ENCODE results near the gene RAB11FIP2. TPM values are rescaled to one million over a fixed set of nuclear protein-coding genes. Genes with fewer than 3 reads are reported as not detected.

Gene RAB11FIP2
- total RNA-seq, 3 donors from 2014 or later (not counting 1 experiment from before 2014, with no cell fraction given), result 30.1 to 37.1 (median 32.1) TPM

DNA sequence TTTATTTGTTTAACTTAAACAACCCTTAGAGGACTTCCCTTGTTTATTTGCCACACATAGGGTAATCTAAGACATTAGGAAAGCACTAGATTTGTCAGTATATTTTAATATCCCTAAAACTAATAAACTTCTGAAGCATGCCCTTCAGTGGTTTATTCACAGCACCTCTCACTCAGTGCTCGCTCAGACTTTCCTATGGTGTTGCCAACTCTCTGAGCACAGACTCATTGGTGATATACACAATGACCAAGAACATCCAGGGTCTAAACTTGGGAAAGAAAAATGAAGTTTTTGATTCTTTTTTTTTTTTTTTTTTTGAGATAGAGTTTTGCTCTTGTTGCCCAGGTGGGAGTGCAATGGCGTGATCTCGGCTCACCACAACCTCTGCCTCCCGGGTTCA is 82.2 kb downstream of the RAB11FIP2 start:
- Histone ChIP-seq H3K9me3 (ENCODE audit: control insufficient read depth, insufficient read depth, low read length) (no peaks in the 10 kb centered on the region), H3K4me3 (ENCODE audit: low read length) (no peak overlapping the region), H3K36me3 (ENCODE audit: control insufficient read depth, insufficient read depth, low read length) (no peaks in the 10 kb centered on the region), H3K4me1 (ENCODE audit: control insufficient read depth, insufficient read depth, low read length) (no peaks in the 10 kb centered on the region), H3K27ac (ENCODE audit: low read length) (no peak overlapping the region), H3K27me3 (ENCODE audit: control insufficient read depth, insufficient read depth, low read length) (peaks cover 4% of the 10 kb centered on the region)
- ATAC-seq, result no peak
- no peak overlapping the region for H3K4me3 Mint-ChIP-seq
- TF ChIP-seq, protein P1, sequence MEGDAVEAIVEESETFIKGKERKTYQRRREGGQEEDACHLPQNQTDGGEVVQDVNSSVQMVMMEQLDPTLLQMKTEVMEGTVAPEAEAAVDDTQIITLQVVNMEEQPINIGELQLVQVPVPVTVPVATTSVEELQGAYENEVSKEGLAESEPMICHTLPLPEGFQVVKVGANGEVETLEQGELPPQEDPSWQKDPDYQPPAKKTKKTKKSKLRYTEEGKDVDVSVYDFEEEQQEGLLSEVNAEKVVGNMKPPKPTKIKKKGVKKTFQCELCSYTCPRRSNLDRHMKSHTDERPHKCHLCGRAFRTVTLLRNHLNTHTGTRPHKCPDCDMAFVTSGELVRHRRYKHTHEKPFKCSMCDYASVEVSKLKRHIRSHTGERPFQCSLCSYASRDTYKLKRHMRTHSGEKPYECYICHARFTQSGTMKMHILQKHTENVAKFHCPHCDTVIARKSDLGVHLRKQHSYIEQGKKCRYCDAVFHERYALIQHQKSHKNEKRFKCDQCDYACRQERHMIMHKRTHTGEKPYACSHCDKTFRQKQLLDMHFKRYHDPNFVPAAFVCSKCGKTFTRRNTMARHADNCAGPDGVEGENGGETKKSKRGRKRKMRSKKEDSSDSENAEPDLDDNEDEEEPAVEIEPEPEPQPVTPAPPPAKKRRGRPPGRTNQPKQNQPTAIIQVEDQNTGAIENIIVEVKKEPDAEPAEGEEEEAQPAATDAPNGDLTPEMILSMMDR (IDR thresholded peaks at IDR 0.05), result no peak
- DNase-seq, result no peak
- no peaks in the 10 kb centered on the region for H3K9me3 Mint-ChIP-seq
- intact Hi-C loops (cut with micrococcal nuclease), result no loop called here
- peaks cover 2 to 21% of the 10 kb centered on the region in 2 donors for H3K27me3 Mint-ChIP-seq (ENCODE audit: low read depth in 2 of 2)
- no peaks in the 10 kb centered on the region for H3K4me1 Mint-ChIP-seq
- H3K27ac Mint-ChIP-seq, result no peak overlapping the region
- WGBS (ENCODE audit: insufficient coverage), result 92% methylated on average over 4 of the region's 4 CpGs
- no peaks in the 10 kb centered on the region for H3K36me3 Mint-ChIP-seq

DNA sequence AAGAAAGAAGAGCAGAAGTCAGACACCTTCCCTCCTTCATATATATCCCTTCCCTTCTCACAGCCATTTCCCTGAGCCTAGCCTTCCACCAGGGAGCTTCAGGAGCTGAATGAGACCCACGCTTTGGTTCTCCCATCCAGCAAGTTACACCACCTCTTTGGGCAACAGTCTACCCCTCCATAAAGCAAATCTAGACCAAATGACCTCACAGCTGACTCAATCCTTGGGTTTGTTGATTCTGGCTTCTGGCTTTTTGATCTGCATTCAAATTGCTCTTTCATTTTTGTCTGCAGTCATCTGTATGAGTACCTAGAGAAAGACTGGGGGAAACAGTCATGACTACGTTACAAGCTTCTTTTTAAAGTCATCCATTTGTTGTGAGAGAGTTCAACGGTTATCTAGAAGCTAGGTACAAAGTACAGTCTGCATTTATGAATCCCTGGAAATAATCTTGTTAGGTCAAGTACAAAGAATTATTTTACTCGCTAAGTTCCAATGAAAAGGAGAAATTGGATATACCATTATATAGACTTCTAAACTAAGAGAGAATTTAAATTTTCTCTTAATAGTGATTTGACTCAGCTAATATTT is 86.3 kb downstream of the RAB11FIP2 start:
- no peak overlapping the region for H3K27ac ChIP-seq (ENCODE audit: low read length)
- no peaks in the 10 kb centered on the region for H3K36me3 ChIP-seq (ENCODE audit: control insufficient read depth, insufficient read depth, low read length)
- H3K4me3 ChIP-seq (ENCODE audit: low read length), result no peak overlapping the region
- Mint-ChIP-seq H3K36me3 (no peaks in the 10 kb centered on the region), H3K4me1 (no peaks in the 10 kb centered on the region), H3K9me3 (peaks cover 0 to 2% of the 10 kb centered on the region in 2 donors), H3K27ac (no peak overlapping the region), H3K27me3 (ENCODE audit: low read depth in 2 of 2) (peaks cover 5 to 26% of the 10 kb centered on the region in 2 donors), H3K4me3 (no peak overlapping the region)
- intact Hi-C loops (cut with micrococcal nuclease), result no loop called here
- DNase-seq (no peak), ATAC-seq (no peak)
- no peaks in the 10 kb centered on the region for H3K4me1 ChIP-seq (ENCODE audit: control insufficient read depth, insufficient read depth, low read length)
- TF ChIP-seq, protein P1 (IDR thresholded peaks at IDR 0.05), result no peak
- H3K9me3 ChIP-seq (ENCODE audit: control insufficient read depth, insufficient read depth, low read length), result no peaks in the 10 kb centered on the region
- 72% methylated on average over 3 of the region's 4 CpGs for WGBS (ENCODE audit: insufficient coverage)
- H3K27me3 ChIP-seq (ENCODE audit: control insufficient read depth, insufficient read depth, low read length), result peaks cover 2% of the 10 kb centered on the region

DNA sequence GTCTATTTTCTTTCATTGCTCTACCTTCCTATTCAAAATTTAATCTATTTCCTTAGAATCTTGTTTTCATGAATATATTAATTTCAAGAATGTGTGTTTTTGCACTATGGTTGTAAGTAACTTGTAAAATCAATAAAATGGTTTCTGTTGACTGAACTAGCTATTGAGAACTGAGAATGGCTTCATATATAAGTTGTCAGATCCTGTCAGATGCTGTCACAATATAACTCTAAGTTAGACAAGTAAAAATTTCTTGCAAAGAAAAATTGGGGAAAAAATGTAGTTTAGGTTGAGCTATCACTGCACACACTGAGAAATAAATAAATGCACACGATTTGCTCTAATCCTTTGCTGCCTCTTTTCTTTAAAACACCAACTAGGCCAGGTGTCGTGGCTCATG is 89.8 kb downstream of the RAB11FIP2 start:
- TF ChIP-seq, protein P1 (IDR thresholded peaks at IDR 0.05), result no peak
- DNase-seq (no peak), ATAC-seq (no peak)
- H3K27me3 Mint-ChIP-seq (ENCODE audit: low read depth in 2 of 2), result peaks cover 12 to 32% of the 10 kb centered on the region in 2 donors
- 73% methylated on average over 2 of the region's 2 CpGs for WGBS (ENCODE audit: insufficient coverage)
- no peak overlapping the region for H3K27ac Mint-ChIP-seq
- Histone ChIP-seq H3K9me3 (ENCODE audit: control insufficient read depth, insufficient read depth, low read length) (no peaks in the 10 kb centered on the region), H3K27me3 (ENCODE audit: control insufficient read depth, insufficient read depth, low read length) (no peaks in the 10 kb centered on the region), H3K36me3 (ENCODE audit: control insufficient read depth, insufficient read depth, low read length) (no peaks in the 10 kb centered on the region), H3K4me3 (ENCODE audit: low read length) (no peak overlapping the region), H3K27ac (ENCODE audit: low read length) (no peak overlapping the region), H3K4me1 (ENCODE audit: control insufficient read depth, insufficient read depth, low read length) (no peaks in the 10 kb centered on the region)
- H3K4me1 Mint-ChIP-seq, result no peaks in the 10 kb centered on the region
- peaks cover 0 to 2% of the 10 kb centered on the region in 2 donors for H3K9me3 Mint-ChIP-seq
- no peak overlapping the region for H3K4me3 Mint-ChIP-seq
- intact Hi-C loops (cut with micrococcal nuclease), result no loop called here
- H3K36me3 Mint-ChIP-seq, result no peaks in the 10 kb centered on the region

DNA sequence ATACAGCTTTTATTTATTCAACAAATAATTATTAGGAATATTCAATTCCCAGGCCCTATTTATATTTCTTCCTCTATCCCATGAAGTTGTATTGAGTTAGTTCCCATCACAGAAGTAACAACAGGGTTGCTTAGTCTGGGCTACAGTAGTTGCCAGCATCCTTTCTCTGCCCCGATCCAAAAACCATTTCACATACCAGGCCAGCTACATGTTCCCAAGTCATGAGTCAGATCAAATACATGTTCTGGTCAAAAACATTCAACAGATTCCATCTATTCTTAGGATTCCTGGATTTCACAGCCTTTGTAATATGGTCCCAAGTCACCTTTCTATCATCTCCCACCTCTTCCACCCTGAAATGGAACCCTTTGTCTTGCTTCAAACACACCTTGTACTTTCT is 91.6 kb downstream of the RAB11FIP2 start:
- DNase-seq (no peak), ATAC-seq (no peak)
- WGBS (ENCODE audit: insufficient coverage), result 92% methylated on average over 1 of the region's 1 CpG
- peaks cover 0 to 2% of the 10 kb centered on the region in 2 donors for H3K9me3 Mint-ChIP-seq
- H3K27ac Mint-ChIP-seq, result no peak overlapping the region
- H3K4me3 Mint-ChIP-seq, result no peak overlapping the region
- no peaks in the 10 kb centered on the region for H3K27me3 ChIP-seq (ENCODE audit: control insufficient read depth, insufficient read depth, low read length)
- H3K27ac ChIP-seq (ENCODE audit: low read length), result no peak overlapping the region
- no peaks in the 10 kb centered on the region for H3K4me1 ChIP-seq (ENCODE audit: control insufficient read depth, insufficient read depth, low read length)
- no peaks in the 10 kb centered on the region for H3K36me3 ChIP-seq (ENCODE audit: control insufficient read depth, insufficient read depth, low read length)
- H3K36me3 Mint-ChIP-seq, result no peaks in the 10 kb centered on the region
- H3K9me3 ChIP-seq (ENCODE audit: control insufficient read depth, insufficient read depth, low read length), result no peaks in the 10 kb centered on the region
- no peak overlapping the region for H3K4me3 ChIP-seq (ENCODE audit: low read length)
- peaks cover 10 to 17% of the 10 kb centered on the region in 2 donors for H3K27me3 Mint-ChIP-seq (ENCODE audit: low read depth in 2 of 2)
- H3K4me1 Mint-ChIP-seq, result no peaks in the 10 kb centered on the region
- intact Hi-C loops (cut with micrococcal nuclease), result no loop called here
- TF ChIP-seq, protein P1 (IDR thresholded peaks at IDR 0.05), result no peak
